A673 (cell line): ENCODE data around the gene NTSR2. TPM values are rescaled to one million over a fixed set of nuclear protein-coding genes. Genes with fewer than 3 reads are reported as not detected.

Source experiments
- BruUV-seq: library from RNA; stranded (reverse); fragments of 400-500 nt; replicated peaks from 2 replicates; lab custom pipeline; 2021; lab: Mats Ljungman, UMichigan
- CTCF ChIA-PET: fragments of 300-600 bp; sonication (Branson Sonifier 250); formaldehyde crosslinking; loops from one replicate; lab custom pipeline; 2022; ENCODE audit warnings: antibody characterized with exemption; lab: Charles Lee
- POLR2A ChIA-PET: fragments of 300-600 bp; sonication (Branson Sonifier 250); formaldehyde crosslinking; loops from one replicate; lab custom pipeline; 2022; ENCODE audit warnings: antibody characterized with exemption; ENCODE audit not compliant: low non-redundant PET; lab: Charles Lee
- DNase-seq: peaks from one replicate; pipeline ENCODE4 v3.0.0-alpha.2; 2015; ENCODE audit warnings: low spot score
- H3K27ac ChIP-seq: fragments of 200-600 bp; sonication (generic); 2 replicates; pipeline ENCODE4 v1.5.1; 2016; ENCODE audit warnings: mixed run types, low read depth, mild to moderate bottlenecking, mixed read lengths, antibody characterized with exemption, low read length; ENCODE audit not compliant: poor library complexity, severe bottlenecking
- H3K27me3 ChIP-seq: fragments of 200-600 bp; sonication (generic); replicated peaks from 2 replicates; pipeline ENCODE4 v1.6.1; 2017; ENCODE audit warnings: mixed run types, low read depth, mild to moderate bottlenecking, mixed read lengths, antibody characterized with exemption, low read length; ENCODE audit not compliant: insufficient read depth, poor library complexity
- H3K36me3 ChIP-seq: fragments of 200-600 bp; sonication (generic); 2 replicates; pipeline ENCODE4 v1.6.1; 2016; ENCODE audit warnings: mixed run types, mild to moderate bottlenecking, mixed read lengths, antibody characterized with exemption, low read length; ENCODE audit not compliant: insufficient read depth, poor library complexity, severe bottlenecking
- H3K4me1 ChIP-seq: fragments of 200-600 bp; sonication (generic); 2 replicates; pipeline ENCODE4 v1.6.1; 2017; ENCODE audit warnings: mixed run types, mild to moderate bottlenecking, mixed read lengths, antibody characterized with exemption, low read length; ENCODE audit not compliant: insufficient read depth, poor library complexity, severe bottlenecking
- H3K4me3 ChIP-seq: fragments of 200-600 bp; sonication (generic); 2 replicates; pipeline ENCODE4 v1.5.1; 2016; ENCODE audit warnings: low read depth, mixed run types, mild to moderate bottlenecking, mixed read lengths, low read length; ENCODE audit not compliant: poor library complexity, severe bottlenecking
- H3K9me3 ChIP-seq: fragments of 200-600 bp; sonication (generic); 2 replicates; pipeline ENCODE4 v1.6.1; 2016; ENCODE audit warnings: mixed run types, low read depth, mild to moderate bottlenecking, mixed read lengths, antibody characterized with exemption, low read length; ENCODE audit not compliant: poor library complexity, severe bottlenecking
- EZH2 ChIP-seq: fragments of 200-600 bp; sonication (generic); IDR thresholded peaks from 2 replicates; pipeline ENCODE4 v1.6.1; 2017; ENCODE audit warnings: borderline replicate concordance, low read depth, mild to moderate bottlenecking, mixed read lengths, antibody characterized with exemption, low read length; ENCODE audit not compliant: poor library complexity, severe bottlenecking
- intact Hi-C: fragments of 100-400 bp; cut with micrococcal nuclease; formaldehyde crosslinking; loops from one replicate; pipeline ENCODE4 v1.10.0; 2022; ENCODE audit not compliant: unreplicated experiment
- total RNA-seq: library from RNA; stranded (reverse); gene quantifications from 2 replicates; pipeline ENCODE4 v1.2.3, GENCODE V29; 2021
- TF ChIP-seq, protein P1 (sequence below): fragments of 300-800, 200-600 bp; sonication (generic); conservative IDR thresholded peaks from 2 replicates; pipeline ENCODE4 v1.5.1; 2017; ENCODE audit warnings: low read depth, mild to moderate bottlenecking, antibody characterized with exemption, low read length, moderate library complexity, mixed read lengths

Gene NTSR2
- total RNA-seq, 1 experiment from 2014 or later = not detected

GRCh38 chr2:11667866-11668637 is 1.9 kb downstream of the NTSR2 start:
- TF ChIP-seq, protein P1, sequence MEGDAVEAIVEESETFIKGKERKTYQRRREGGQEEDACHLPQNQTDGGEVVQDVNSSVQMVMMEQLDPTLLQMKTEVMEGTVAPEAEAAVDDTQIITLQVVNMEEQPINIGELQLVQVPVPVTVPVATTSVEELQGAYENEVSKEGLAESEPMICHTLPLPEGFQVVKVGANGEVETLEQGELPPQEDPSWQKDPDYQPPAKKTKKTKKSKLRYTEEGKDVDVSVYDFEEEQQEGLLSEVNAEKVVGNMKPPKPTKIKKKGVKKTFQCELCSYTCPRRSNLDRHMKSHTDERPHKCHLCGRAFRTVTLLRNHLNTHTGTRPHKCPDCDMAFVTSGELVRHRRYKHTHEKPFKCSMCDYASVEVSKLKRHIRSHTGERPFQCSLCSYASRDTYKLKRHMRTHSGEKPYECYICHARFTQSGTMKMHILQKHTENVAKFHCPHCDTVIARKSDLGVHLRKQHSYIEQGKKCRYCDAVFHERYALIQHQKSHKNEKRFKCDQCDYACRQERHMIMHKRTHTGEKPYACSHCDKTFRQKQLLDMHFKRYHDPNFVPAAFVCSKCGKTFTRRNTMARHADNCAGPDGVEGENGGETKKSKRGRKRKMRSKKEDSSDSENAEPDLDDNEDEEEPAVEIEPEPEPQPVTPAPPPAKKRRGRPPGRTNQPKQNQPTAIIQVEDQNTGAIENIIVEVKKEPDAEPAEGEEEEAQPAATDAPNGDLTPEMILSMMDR = no peak
- no peak for TF ChIP-seq EZH2
- BruUV-seq = no TSS peak
- Histone ChIP-seq H3K27ac (no peak overlapping the region), H3K4me1 (no peaks in the 10 kb centered on the region), H3K4me3 (no peak overlapping the region), H3K36me3 (no peaks in the 10 kb centered on the region), H3K27me3 (peaks cover 26% of the 10 kb centered on the region), H3K9me3 (peaks cover 3% of the 10 kb centered on the region)
- ChIA-PET CTCF (no interaction called here), POLR2A (no interaction called here)
- intact Hi-C loops = no loop called here
- DNase-seq = no peak

GRCh38 chr2:11667194-11667593 is 2.8 kb downstream of the NTSR2 start:
- intact Hi-C loops = no loop called here
- no peak for DNase-seq
- BruUV-seq = no TSS peak
- POLR2A ChIA-PET = no interaction called here
- CTCF ChIA-PET = no interaction called here
- TF ChIP-seq, protein P1 = no peak
- no peak for TF ChIP-seq EZH2
- Histone ChIP-seq H3K4me3 (no peak overlapping the region), H3K27me3 (peaks cover 19% of the 10 kb centered on the region), H3K36me3 (no peaks in the 10 kb centered on the region), H3K4me1 (no peaks in the 10 kb centered on the region), H3K9me3 (peaks cover 8% of the 10 kb centered on the region), H3K27ac (no peak overlapping the region)

DNA sequence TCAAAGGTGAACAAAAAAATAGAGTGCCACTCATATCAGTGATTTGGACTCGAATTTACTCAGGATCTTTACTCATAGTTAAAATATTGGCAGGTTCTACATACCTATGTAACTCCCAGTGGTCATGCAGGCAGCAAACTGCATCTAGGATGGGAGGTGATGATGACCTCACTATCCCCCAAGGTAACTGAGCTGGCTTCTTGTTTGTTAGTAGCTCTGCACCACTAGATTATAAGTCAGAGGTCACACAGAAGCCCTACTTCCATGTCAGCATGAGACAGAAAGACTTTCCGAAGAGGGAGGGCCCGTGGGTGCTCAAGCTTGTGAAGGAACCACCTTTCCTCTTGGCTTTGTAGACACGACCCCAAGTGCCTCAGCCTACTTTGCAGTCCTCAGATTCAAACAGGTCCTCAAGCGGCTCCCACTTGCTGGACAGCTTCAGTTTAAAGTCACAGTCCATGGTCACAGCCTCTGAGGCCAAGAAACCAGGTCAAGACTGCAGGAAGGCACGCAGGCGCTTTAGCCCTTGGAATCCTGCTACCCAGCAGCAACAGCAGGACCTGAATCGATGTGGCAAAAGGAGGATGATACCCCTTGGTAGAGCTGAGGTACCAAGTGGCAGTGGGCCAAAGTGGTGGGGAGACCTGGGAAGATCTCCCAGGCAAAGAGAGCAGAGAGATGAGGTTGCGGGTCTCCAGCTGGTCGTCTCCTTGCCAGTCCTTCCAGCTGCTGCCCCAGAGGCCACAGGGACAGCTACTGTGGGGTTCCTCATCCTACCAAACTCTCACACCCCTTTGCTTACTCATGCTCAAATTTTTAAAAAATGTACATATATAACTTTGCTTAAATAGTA is 4.3 kb downstream of the NTSR2 start:
- ChIA-PET POLR2A (no interaction called here), CTCF (no interaction called here)
- H3K9me3 ChIP-seq = peaks cover 8% of the 10 kb centered on the region
- DNase-seq = no peak
- no peak overlapping the region for H3K4me3 ChIP-seq
- TF ChIP-seq EZH2 = no peak
- TF ChIP-seq, protein P1 = no peak
- no peak overlapping the region for H3K27ac ChIP-seq
- intact Hi-C loops = no loop called here
- no TSS peak for BruUV-seq
- H3K36me3 ChIP-seq = no peaks in the 10 kb centered on the region
- H3K27me3 ChIP-seq = peaks cover 15% of the 10 kb centered on the region
- no peaks in the 10 kb centered on the region for H3K4me1 ChIP-seq
